Astrocyte (in vitro differentiated cells and primary cell): ENCODE data around the gene EIF3M.

ENCODE experiments used
- EZH2 ChIP-seq: IDR thresholded peaks from 2 replicates; pipeline ENCODE4 v1.6.1; 2012; ENCODE audit warnings: mild to moderate bottlenecking, low read length, inconsistent platforms; ENCODE audit not compliant: insufficient read depth
- TF ChIP-seq, protein P1 (sequence below): IDR thresholded peaks from 2 replicates; pipeline ENCODE4 v1.5.1; 2011; ENCODE audit warnings: low read depth, mild to moderate bottlenecking, inconsistent platforms, low read length, moderate library complexity; ENCODE audit not compliant: insufficient read depth

DNA sequence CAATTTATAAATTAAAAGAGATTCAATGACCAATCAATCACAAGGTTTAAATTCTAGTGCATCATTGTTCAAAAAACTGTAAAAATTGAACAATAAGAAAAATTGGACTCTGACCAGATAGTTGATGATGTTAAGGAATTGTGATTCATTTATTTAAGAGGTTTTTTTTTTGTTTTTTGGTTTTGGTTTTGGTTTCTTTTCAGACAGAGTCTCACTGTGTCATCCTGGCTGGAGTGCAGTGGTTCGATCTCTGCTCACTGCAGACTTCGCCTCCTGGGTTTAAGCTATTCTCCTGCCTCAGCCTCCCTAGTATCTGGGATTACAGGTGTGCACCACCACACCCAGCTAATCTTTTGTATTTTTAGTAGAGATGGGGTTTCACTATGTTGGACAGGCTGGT lies 17.1 kb upstream of the EIF3M start:
- TF ChIP-seq, protein P1, sequence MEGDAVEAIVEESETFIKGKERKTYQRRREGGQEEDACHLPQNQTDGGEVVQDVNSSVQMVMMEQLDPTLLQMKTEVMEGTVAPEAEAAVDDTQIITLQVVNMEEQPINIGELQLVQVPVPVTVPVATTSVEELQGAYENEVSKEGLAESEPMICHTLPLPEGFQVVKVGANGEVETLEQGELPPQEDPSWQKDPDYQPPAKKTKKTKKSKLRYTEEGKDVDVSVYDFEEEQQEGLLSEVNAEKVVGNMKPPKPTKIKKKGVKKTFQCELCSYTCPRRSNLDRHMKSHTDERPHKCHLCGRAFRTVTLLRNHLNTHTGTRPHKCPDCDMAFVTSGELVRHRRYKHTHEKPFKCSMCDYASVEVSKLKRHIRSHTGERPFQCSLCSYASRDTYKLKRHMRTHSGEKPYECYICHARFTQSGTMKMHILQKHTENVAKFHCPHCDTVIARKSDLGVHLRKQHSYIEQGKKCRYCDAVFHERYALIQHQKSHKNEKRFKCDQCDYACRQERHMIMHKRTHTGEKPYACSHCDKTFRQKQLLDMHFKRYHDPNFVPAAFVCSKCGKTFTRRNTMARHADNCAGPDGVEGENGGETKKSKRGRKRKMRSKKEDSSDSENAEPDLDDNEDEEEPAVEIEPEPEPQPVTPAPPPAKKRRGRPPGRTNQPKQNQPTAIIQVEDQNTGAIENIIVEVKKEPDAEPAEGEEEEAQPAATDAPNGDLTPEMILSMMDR = no peak
- no peak for TF ChIP-seq EZH2
